DMS 273 (cell line): ENCODE measurements around the gene ITGA3.

ENCODE experiments used
- DNase-seq: peaks from one replicate; lab custom pipeline; 2025; ENCODE audit not compliant: unreplicated experiment; lab: John Stamatoyannopoulos, UW

The ITGA3 gene

GRCh38 chr17:50066995-50067394, 11.1 kb downstream of the ITGA3 start:
- no peak for DNase-seq

GRCh38 chr17:50067996-50068395, 12.1 kb downstream of the ITGA3 start:
- no peak for DNase-seq

- no peak for DNase-seq
Observed at GRCh38 chr17:50070908-50071680, 15.2 kb downstream of the ITGA3 start.

DNA sequence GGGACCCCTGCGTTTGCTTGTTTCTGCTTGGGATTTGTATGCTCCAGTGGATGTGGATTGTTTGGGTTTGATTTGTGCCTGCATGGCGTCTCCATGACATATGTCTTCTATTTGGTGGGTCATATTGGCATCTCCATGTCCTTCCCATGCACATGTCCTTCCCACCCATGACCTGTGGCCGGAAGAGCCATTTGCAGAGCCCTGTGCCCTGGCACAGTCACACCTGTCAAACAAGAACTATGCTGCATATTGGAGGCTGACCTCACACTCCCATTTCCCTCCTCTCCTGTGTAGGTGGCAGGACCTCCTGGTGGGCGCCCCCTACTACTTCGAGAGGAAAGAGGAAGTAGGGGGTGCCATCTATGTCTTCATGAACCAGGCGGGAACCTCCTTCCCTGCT, 15.8 kb downstream of the ITGA3 start:
- no peak for DNase-seq

- no peak for DNase-seq
Observed at GRCh38 chr17:50072130-50072529, 16.2 kb downstream of the ITGA3 start.

DNA sequence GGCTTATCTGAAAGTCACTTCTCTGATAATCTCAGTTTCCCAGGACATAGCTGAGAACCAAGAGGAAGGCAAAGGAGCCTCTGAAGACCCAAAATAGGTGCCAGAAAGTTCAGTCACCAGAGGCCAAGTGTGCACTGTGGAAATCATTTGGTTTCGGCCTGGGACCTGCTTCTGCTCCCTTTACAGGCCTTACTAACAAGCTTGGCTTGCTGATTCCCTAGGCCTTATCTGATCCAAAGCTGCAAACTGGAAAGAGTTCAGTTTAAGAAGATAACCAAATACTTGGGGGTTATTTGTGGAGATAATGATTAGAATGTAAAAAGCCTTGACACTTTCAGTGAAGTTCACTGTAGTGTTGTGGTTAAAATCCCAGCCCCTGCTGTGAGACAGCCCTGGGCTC, 17.0 kb downstream of the ITGA3 start:
- no peak for DNase-seq

DNA sequence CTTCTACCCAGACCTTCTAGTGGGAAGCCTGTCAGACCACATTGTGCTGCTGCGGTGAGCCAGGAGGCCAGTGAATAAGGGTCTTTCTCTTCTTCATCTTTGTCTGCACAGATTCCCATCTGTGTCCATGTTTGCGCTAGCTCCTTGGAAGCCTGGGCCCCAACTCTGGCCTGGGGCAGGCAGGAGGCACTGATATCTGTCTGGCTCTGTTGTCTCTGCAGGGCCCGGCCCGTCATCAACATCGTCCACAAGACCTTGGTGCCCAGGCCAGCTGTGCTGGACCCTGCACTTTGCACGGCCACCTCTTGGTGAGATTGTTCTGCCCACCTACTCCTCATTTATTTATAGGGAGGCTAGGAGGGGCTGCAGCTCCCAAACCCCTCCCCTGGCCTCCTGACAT, 18.3 kb downstream of the ITGA3 start:
- DNase-seq, result no peak

DNA sequence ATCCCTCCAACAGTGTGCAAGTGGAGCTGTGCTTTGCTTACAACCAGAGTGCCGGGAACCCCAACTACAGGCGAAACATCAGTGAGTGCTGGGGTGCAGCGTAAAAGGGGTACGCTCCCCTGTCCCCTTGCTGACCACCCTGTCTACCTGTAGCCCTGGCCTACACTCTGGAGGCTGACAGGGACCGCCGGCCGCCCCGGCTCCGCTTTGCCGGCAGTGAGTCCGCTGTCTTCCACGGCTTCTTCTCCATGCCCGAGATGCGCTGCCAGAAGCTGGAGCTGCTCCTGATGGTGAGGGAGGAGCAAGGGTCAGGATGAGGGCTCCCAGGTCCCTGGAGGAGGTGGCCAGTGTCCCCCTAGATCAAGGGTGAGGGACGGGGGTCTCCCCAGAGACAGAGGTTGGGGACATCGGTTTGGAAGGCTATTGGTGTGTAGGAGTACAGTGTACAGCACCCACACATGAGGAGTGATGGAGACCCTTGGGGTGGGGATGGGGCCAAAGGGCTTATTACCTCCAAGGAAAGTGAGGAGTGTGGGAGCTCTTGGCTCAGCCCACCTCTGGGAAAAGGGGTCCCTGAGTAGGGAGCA, 19.6 kb downstream of the ITGA3 start:
- no peak for DNase-seq

DNA sequence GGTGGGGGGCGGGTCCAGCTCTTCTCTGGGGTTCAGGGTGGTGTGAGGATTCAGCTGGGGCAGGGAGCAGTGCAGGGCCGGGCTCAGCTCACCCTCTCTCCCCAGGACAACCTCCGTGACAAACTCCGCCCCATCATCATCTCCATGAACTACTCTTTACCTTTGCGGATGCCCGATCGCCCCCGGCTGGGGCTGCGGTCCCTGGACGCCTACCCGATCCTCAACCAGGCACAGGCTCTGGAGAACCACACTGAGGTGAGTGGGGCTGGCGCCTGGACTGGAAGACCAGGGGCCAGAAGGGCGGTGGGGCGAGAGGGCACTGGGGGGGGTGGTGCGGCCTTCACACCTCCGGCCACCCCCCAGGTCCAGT, 20.3 kb downstream of the ITGA3 start:
- no peak for DNase-seq

DNA sequence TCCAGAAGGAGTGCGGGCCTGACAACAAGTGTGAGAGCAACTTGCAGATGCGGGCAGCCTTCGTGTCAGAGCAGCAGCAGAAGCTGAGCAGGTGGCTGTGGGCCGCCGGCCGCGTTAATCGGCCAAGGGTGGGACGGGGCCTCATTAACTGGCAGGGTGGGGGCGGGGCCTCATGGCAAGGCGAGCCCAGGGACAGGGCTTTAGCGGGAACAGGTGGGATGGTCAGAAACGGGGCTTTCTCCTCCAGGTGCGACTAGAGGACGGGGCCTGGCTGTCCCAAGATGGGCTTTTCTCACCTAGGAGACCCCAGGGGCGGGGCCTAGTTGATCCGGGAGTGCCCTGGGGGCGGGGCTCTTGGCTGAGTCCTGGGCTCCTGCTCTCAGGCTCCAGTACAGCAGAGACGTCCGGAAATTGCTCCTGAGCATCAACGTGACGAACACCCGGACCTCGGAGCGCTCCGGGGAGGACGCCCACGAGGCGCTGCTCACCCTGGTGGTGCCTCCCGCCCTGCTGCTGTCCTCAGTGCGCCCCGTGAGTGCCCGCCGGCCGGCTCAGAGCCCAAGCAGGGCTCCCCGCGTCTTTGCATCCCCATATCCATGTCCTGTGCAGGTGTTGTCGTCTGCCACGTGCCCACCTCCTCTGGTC, 20.8 kb downstream of the ITGA3 start:
- peak; percentile 83 for DNase-seq

DNA sequence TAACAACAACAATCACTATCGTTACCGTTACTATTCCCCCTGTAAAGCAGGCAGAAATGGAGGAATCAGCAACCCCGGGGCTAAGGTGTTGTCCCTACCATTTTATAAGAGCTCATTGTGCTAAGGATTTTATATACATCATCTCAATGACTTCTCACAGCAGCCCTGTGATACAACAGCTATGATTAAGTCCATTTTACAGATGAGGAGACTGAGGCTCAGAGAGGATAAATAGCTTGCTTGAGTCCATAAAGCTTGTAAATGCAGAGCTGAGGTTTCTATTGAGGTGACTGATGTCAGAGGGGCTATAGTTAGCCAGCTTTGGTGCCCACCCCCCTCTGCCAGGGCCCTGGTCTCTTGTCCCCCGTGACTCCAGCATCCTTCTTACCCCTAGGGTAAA, 22.5 kb downstream of the ITGA3 start:
- DNase-seq, result no peak

DNA sequence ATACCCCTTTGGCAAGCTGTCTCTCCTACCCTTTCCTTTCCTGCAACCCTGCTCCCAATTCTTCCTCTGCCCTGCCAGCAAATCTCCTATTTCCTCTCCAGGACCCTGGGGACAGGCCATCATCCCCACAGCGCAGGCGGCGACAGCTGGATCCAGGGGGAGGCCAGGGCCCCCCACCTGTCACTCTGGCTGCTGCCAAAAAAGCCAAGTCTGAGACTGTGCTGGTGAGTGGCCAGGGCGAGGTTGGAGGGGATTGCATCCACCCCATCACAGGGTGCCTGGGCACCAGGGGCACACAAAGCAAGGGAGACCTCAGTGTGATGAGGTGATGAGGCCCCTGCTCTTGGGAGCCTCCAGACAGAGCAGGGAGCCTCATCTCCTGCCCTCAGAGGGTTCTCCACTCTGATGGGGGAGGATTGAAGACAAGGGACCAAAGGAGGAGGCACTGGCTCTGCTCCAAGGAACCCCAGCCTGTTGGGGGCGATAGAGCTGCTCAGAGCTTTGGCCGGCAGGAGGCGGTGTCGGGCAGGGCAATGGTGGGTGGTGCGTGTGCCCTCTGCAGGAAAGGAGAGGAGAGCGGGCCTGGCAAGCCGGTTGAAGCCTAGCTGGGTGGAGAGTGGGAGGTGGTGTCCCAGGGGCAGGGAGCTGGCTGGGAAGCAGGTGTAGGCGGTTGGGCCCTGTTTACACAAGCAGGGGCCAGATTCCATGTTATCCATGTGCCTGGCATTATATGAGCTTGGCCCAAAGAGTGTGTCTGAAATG, 23.6 kb downstream of the ITGA3 start:
- DNase-seq, result peak; percentile 96

GRCh38 chr17:50080096-50080480, 24.2 kb downstream of the ITGA3 start:
- DNase-seq, result no peak

GRCh38 chr17:50080827-50081226, 24.9 kb downstream of the ITGA3 start:
- no peak for DNase-seq

- DNase-seq, result no peak
Observed at GRCh38 chr17:50081757-50082156, 25.8 kb downstream of the ITGA3 start.

- peak; percentile 86 for DNase-seq
Observed at GRCh38 chr17:50087246-50087911, 31.5 kb downstream of the ITGA3 start.

- no peak for DNase-seq
Observed at GRCh38 chr17:50087912-50088405, 32.0 kb downstream of the ITGA3 start.

DNA sequence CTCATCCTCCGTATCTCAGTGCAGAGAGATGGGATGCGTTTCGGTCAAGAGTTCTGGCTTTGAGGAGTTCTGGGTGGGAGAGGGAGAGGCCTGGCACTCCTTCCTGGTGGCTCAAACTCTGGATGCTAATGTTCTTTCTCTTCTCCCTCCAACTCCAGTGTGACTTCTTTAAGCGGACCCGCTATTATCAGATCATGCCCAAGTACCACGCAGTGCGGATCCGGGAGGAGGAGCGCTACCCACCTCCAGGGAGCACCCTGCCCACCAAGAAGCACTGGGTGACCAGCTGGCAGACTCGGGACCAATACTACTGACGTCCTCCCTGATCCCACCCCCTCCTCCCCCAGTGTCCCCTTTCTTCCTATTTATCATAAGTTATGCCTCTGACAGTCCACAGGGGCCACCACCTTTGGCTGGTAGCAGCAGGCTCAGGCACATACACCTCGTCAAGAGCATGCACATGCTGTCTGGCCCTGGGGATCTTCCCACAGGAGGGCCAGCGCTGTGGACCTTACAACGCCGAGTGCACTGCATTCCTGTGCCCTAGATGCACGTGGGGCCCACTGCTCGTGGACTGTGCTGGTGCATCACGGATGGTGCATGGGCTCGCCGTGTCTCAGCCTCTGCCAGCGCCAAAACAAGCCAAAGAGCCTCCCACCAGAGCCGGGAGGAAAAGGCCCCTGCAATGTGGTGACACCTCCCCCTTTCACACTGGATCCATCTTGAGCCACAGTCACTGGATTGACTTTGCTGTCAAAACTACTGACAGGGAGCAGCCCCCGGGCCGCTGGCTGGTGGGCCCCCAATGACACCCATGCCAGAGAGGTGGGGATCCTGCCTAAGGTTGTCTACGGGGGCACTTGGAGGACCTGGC, 33.3 kb downstream of the ITGA3 start:
- DNase-seq, result no peak

GRCh38 chr17:50090071-50090470, 34.2 kb downstream of the ITGA3 start:
- no peak for DNase-seq
